ENCODE data around the gene FOXC2.

- TF ChIP-seq POLR2AphosphoS5 (IDR thresholded peaks at IDR 0.05; ENCODE audit: low read depth, low read length), result no peak
- TF ChIP-seq TCF7L2 (IDR thresholded peaks at IDR 0.05; ENCODE audit: low read depth, low read length), result no peak
- TF ChIP-seq CTCF (IDR thresholded peaks at IDR 0.05), result no peak
Measured at GRCh38 chr16:86555704-86556075, 10.9 kb upstream of the FOXC2 start.

Data from Panc1 (cell line).